Measurements from ENCODE around the gene AK1. TPM values are rescaled to one million over a fixed set of nuclear protein-coding genes. Genes with fewer than 3 reads are reported as not detected.

Gene AK1
- total and polyA plus RNA-seq, 10 of the 15 experiments (the other 5 are each of a cell fraction or from before 2014, with no cell fraction given): 0.23 to 3.1 (median 1.8) TPM

GRCh38 chr9:127878001-127878651 is 651 bp upstream of the AK1 start:
- intact Hi-C loops (cut with micrococcal nuclease; ENCODE audit: unreplicated experiment): no loop called here
- H4K20me1 ChIP-seq (ENCODE audit: control insufficient read depth, insufficient read depth): no peaks in the 10 kb centered on the region
- H3K4me2 ChIP-seq (ENCODE audit: control insufficient read depth, insufficient read depth): peak overlapping the region; percentile 54; the same call in 1 of the 2 replicates
- DNase-seq (ENCODE audit: low read depth, low spot score) (no peak), FAIRE-seq (no peak), ATAC-seq (no peak)
- H2AFZ ChIP-seq (ENCODE audit: control insufficient read depth, low read depth, low read length): no peak overlapping the region; the same call in 1 of the 2 replicates
- ChIA-PET POLR2A (interaction anchor here (0.8 kb wide), 1 partner anchor 9 kb away, joined by 3 read pairs; no protein-coding TSS in a partner anchor), CTCF (interaction anchor here (1.9 kb wide), 1 partner anchor 9 kb away, joined by 7 read pairs; no protein-coding TSS in a partner anchor), SMC1A (ENCODE audit: uncharacterized antibody, unreplicated experiment) (interaction anchor here (1.8 kb wide), 1 partner anchor 42 kb away, joined by 4 read pairs; no protein-coding TSS in a partner anchor), RAD21 (ENCODE audit: unreplicated experiment) (no interaction called here)
- H3K4me1 ChIP-seq (ENCODE audit: control insufficient read depth, insufficient read depth, low read length): peaks cover 5% of the 10 kb centered on the region; the same call in 1 of the 2 replicates
- no peaks in the 10 kb centered on the region for H3K79me2 ChIP-seq (ENCODE audit: control insufficient read depth, insufficient read depth, low read length)
- 90% methylated on average over 18 of the region's 18 CpGs for WGBS (ENCODE audit: insufficient coverage, insufficient replicate concordance, low lambda C conversion rate, missing lambda C conversion rate)
- H3K27me3 ChIP-seq (replicated peaks in 1 of 2; ENCODE audit: control insufficient read depth in 2 of 2, insufficient read depth in 2 of 2, low read length in 1 of 2): no peaks in the 10 kb centered on the region; a peak in 1 of 4 replicates
- H3K36me3 ChIP-seq (ENCODE audit: control insufficient read depth in 2 of 2, insufficient read depth in 2 of 2, low read length in 1 of 2): no peaks in the 10 kb centered on the region
- H3K27ac ChIP-seq (ENCODE audit: control insufficient read depth, insufficient read depth): no peak overlapping the region
- H3K9me3 ChIP-seq (replicated peaks; ENCODE audit: control insufficient read depth, insufficient read depth, low read length): no peaks in the 10 kb centered on the region
- BruUV-seq (replicated peaks): no TSS peak
- TF ChIP-seq PBX3 (IDR thresholded peaks at IDR 0.05; ENCODE audit: insufficient replicate concordance, low read depth, low read length) (no peak), KDM1A (IDR thresholded peaks at IDR 0.05; ENCODE audit: borderline replicate concordance) (no peak), TCF3 (IDR thresholded peaks at IDR 0.05; ENCODE audit: borderline replicate concordance, insufficient read depth, low read depth, low read length) (no peak), HDGF (IDR thresholded peaks at IDR 0.05) (no peak), USF2 (IDR thresholded peaks at IDR 0.05; ENCODE audit: borderline replicate concordance, low read depth, low read length) (no peak)
- in situ Hi-C loops (cut with MboI): no loop called here
- no peak overlapping the region for H3K4me3 ChIP-seq
- H3K9ac ChIP-seq (ENCODE audit: control insufficient read depth, insufficient read depth, low read length): no peak overlapping the region

All from GM12878 (cell line).